ENCODE results near the gene NSG2.

Gene NSG2

GRCh38 chr5:174059247-174059646 lies 13.7 kb downstream of the NSG2 start:
- no peak for DNase-seq (ENCODE audit: low read depth, low spot score)

- no peak for DNase-seq (ENCODE audit: low read depth, low spot score)
These were observed 17.7 kb downstream of the NSG2 start for GRCh38 chr5:174063082-174063756.

GRCh38 chr5:174064171-174064570 lies 18.7 kb downstream of the NSG2 start:
- no peak for DNase-seq (ENCODE audit: low read depth, low spot score)

- DNase-seq (ENCODE audit: low read depth, low spot score): no peak
These were observed 20.2 kb downstream of the NSG2 start for GRCh38 chr5:174065528-174066197.

- no peak for DNase-seq (ENCODE audit: low read depth, low spot score)
These were observed 22.0 kb downstream of the NSG2 start for GRCh38 chr5:174067499-174067898.

GRCh38 chr5:174071484-174071883 lies 26.0 kb downstream of the NSG2 start:
- no peak for DNase-seq (ENCODE audit: low read depth, low spot score)

- no peak for DNase-seq (ENCODE audit: low read depth, low spot score)
These were observed 27.7 kb downstream of the NSG2 start for GRCh38 chr5:174073122-174073660.

GRCh38 chr5:174074369-174074768 lies 28.9 kb downstream of the NSG2 start:
- no peak for DNase-seq (ENCODE audit: low read depth, low spot score)

GRCh38 chr5:174078416-174078815 lies 32.9 kb downstream of the NSG2 start:
- DNase-seq (ENCODE audit: low read depth, low spot score): no peak

GRCh38 chr5:174082286-174082685 lies 36.8 kb downstream of the NSG2 start:
- no peak for DNase-seq (ENCODE audit: low read depth, low spot score)

GRCh38 chr5:174083056-174083827 lies 37.7 kb downstream of the NSG2 start:
- no peak for DNase-seq (ENCODE audit: low read depth, low spot score)

- no peak for DNase-seq (ENCODE audit: low read depth, low spot score)
These were observed 39.2 kb downstream of the NSG2 start for GRCh38 chr5:174084691-174085154.

GRCh38 chr5:174086751-174087150 lies 41.2 kb downstream of the NSG2 start:
- no peak for DNase-seq (ENCODE audit: low read depth, low spot score)

- no peak for DNase-seq (ENCODE audit: low read depth, low spot score)
These were observed 42.3 kb downstream of the NSG2 start for GRCh38 chr5:174087783-174088182.

- DNase-seq (ENCODE audit: low read depth, low spot score): no peak
These were observed 44.6 kb downstream of the NSG2 start for GRCh38 chr5:174090129-174090528.

GRCh38 chr5:174093123-174093522 lies 47.6 kb downstream of the NSG2 start:
- no peak for DNase-seq (ENCODE audit: low read depth, low spot score)

- no peak for DNase-seq (ENCODE audit: low read depth, low spot score)
These were observed 49.5 kb downstream of the NSG2 start for GRCh38 chr5:174094857-174095606.

GRCh38 chr5:174096619-174097018 lies 51.1 kb downstream of the NSG2 start:
- no peak for DNase-seq (ENCODE audit: low read depth, low spot score)

- DNase-seq (ENCODE audit: low read depth, low spot score): no peak
These were observed 52.1 kb downstream of the NSG2 start for GRCh38 chr5:174097486-174098185.

GRCh38 chr5:174098694-174099093 lies 53.2 kb downstream of the NSG2 start:
- no peak for DNase-seq (ENCODE audit: low read depth, low spot score)

GRCh38 chr5:174100490-174100889 lies 55.0 kb downstream of the NSG2 start:
- no peak for DNase-seq (ENCODE audit: low read depth, low spot score)
